HL-60/S4 treated with phorbol 12-myristate 13-acetate at 8.2 ng/mL for 4 days and 3 days (cell line): ENCODE measurements around the gene APBA3.

ENCODE experiments used
- in situ Hi-C: fragments of 300-500 bp; cut with MboI; formaldehyde crosslinking; loops from 2 replicates; pipeline ENCODE4 v1.15.0; 2022; ENCODE audit warnings: low sequenced_read_pairs

APBA3 gene

DNA sequence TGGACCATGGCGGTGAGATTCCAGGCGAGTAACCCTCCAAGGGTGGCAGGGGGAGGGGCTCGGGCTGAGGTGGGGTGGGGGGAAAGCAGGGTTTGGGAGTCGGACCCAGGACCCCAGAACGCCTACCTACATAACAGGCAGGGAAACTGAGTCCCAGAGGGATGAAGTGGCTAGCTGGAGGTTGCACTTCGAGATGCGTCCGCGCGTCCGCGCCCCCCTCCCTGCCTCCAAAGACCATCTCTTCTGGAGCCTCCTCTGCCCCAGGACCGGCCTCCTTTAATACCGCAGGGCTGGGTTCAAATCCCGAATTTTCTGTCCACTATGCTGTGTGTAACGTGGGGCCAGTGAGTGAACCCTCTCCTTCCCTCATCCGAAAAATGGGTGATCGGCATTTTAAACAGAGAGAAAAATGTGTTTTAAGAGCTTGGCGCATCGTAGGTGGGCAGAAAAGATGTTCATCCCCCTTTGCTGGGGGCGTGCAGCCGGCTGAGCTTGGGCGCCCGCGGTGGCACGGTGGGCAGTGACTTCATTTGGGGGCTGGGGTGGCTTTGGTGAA, 39.5 kb downstream of the APBA3 start:
- in situ Hi-C loops = no loop called here

DNA sequence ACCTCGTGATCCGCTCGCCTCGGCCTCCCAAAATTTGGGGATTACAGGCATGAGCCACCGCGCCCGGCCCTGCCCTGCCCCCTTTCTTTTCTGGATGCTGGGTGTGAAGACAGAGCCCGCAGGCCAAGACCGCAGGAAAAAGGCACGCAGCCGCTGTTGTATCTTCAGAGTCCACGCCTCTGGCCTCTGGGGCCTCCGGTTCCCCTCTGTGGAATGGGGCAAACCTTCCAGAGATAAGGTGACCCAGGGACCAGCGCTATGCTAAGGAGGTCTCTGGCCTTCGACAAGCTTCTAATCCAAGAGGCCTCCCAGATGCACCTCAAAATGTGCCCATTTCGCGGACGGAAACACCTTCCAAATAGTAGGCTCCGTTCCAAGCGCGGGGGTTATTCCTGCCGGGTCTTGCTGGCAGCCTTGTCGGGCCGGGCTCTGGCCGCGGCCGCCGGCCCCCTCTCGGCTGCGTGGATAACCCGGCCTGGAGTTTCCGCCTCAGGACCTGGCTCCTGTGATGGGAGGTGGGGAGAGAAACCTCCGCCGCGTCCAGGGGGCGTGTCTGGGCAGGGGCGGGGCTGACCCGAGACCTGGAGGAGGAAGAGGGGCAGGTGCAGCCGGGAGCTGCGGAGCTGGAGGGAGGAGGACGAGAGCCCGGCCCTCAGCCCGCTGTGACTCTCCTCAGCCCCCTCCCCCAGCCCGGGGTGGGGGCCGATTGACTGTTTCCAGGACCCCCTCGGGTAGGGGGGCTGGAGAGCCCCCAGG, 40.2 kb downstream of the APBA3 start:
- in situ Hi-C loops = no loop called here

DNA sequence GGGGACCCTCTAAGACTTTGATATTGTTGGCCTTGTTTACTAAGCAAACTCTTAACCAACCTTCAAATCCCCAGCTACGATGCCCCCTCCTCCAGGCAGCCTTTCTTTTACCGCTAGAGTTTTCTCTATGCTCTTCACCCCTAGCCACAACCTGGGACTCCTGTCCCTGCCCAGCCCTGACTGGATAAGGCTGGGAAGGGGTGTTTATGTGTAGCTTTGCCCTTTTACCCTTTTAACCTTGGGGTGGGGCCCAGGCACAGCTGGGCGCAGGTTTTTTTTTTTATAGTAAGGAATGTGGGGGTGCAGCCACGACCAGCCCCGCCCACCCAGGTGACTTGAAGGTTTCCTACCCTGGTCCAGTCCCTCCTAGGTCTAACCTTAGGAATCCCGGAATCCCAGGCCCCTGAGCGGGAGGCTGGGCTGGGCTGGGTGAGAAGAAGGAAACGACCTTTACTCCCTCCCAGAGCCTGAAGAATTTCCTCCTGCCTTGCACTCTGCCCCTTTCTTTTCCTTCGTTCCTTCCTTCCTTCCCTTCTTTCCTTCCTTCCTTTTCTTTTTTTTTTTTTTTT, 41.1 kb downstream of the APBA3 start:
- in situ Hi-C loops = no loop called here

DNA sequence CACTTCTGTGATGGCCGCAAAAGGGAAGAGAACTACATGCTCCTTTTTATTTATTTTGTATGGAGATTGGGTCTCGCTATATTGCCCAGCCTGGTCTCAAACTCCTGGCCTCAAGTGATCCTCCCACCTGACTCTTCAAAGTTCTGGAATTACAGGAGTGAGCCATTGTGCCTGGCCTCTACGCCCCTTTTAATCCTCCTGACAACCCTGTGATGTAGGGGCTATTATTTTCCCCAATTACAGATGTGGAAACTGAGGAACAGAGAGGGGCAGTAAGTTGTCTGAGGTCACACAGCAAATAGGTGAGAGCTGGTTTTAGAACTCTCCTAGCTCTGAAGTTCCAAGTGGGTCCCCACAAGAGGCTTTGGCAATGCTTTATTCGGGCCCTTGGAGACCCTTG, 41.6 kb downstream of the APBA3 start:
- in situ Hi-C loops = no loop called here

DNA sequence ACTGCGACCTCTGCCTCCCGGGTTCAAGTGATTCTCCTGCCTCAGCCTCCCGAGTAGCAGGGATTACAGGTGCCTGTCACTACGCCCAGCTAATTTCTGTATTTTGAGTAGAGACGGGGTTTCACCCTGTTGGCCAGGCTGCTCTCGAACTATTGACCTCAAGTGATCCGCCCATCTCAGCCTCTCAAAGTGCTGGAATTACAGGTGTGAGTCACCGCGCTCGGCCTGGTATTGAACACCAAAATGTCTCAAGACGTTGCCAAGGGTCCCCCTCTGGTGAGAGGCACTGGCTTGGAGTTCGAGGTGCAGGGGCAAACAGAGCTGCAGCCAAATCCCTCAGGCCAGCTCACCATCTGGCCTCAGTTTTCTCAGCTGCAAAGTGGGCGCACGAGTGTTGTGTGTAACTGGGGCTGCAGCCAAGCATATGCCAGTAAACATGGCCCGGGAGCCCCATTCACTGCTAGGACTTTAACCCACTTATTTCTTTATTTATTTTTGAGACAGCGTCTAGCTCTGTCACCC, 45.3 kb downstream of the APBA3 start:
- in situ Hi-C loops = no loop called here

DNA sequence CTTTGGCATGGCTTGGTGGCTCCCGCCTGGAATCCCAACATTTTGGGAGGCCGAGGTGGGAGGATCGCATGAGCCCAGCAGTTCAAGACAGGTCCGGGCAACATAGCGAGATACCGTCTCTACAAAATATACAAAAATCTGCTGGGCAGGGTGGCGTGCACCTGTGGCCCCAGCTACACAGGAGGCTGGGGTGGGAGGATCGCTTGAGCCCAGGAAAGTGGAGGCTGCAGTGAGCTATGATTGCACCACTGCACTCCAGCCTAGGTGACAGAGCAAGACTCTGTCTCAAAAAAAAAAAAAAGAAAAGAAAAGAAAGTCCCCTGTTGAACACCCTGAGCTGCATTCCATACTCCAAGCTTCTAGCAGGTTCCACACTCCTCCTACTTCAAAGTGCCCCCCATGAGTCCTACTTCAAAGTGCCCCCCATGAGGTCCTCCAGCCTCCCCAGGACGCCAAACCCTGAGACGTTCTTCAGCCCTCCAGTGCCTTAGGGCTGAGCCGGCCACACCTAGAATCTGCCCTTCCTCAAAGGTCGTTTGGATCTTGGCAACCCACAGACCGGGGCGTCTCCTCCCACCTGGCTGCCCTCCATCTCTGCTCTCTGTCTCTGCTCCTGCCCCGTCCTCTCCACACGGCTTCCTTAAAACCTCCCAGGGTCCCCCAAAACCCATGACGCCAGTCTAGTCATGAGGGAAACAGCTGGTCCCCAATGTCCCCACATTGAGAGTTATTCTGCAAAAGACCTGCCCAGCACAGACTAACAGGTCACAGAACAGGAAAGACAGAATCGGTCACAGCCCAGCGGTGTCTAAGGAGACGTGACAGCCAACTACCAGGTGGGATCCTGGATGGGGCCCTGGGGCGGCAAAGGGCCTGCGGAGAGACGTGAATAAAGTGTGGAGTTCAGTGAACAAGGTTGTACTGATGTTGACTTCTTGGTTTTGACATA, 48.6 kb downstream of the APBA3 start:
- in situ Hi-C loops = no loop called here

DNA sequence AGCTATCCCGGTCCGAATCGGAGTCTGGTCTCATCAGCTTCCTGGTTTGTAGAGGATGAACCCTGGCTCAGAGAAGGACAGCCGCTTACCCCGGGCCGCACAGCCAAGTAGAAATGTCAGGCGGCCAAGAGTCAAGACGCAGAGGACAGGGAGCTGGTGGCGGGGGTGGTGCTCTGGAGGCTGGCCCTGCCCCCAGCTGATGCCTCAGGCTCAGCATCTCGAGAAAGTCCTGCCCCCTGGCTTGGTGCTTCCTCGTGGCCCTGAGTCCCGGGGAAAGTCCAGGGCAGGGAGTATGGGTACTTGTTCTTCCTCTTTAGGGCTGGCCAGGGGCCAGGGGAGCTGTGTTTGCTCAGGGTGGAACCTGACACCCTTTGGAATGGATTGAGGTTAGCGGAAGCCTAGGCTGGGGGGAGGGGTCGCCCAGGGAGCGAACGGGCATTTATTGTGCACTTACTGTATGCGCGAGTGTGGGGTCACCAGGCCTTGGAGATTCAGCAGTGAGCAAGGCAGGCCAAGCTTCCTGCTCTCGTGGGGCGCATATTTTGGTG, 51.2 kb downstream of the APBA3 start:
- in situ Hi-C loops = no loop called here

DNA sequence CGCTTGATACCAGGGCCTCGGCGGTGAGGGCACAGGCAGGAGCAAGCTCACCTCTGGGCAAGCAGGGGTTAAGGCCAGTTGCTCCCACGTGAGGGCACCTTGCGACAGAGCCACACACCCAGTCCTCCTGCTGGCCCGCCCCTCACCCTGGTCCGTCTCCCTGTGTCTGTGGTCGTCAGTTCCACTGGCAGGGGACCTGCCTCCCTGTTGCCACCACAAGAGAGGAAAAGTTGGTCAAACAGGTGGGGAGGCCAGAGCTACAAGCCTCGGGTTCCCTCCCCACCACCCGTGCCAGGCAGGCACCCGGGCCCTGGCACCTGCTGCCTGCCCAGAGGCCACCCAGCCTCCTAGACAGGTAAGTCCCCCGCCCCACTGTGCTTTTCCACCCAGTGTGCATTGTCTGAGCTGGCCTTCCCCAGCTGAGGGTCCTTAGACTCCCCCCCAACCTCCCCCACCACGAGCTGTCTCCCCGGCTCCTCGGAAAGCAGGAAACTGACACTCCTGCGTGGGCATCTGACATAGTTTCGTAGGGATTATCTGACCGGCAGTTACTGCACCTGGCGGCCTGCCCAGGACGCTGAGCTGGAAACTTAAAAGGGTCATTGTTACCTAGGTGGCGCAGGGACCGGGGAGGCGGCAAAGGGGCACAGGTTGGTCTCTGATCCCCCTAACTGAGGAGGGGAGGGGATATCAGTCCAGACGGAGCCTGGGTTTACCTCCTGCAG, 53.1 kb downstream of the APBA3 start, which contains the start of gene TJP3:
TJP3 (plus strand) TSS at position 178 of the 725 bp plus-strand sequence. CDS start 20,049 bp downstream, outside the sequence.
- in situ Hi-C loops = no loop called here

DNA sequence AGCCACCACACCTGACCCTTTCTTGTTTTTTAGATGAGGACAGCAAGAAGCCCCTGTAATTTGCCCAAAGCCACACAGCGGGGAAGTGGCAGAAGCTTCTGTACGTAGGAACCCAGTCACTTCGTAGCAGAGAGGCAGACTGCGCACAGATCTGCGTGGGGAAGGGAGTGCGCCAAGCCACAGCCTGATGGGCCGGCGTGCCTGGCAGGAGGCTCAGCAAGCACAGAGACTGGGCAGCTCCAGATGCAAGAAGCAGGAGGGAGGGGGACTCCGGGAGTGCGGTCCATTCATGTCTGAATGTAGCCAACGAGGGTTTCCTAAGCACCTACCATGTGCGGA, 53.7 kb downstream of the APBA3 start:
- in situ Hi-C loops = no loop called here

DNA sequence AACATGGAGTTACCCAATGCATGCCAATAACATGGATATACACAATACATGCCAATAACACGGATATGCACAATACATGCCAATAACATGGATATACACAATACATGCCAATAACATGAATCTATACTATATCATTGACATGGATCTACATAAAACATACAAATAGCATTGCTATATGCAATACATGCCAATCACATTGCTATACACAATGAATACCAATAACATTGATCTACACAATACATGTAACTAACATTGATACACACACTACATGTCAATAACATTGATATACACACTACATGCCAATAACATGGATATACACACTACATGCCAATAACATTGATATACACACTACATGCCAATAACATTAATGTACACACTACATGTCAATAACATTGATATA, 60.3 kb downstream of the APBA3 start:
- in situ Hi-C loops = no loop called here
